GM21381 (cell line): ENCODE data around the gene FAM83C.

Experiments
- ATAC-seq: cut with Tn5 transposase; IDR thresholded peaks from one replicate; pipeline ENCODE4 v1.9.1; 2021; ENCODE audit warnings: mild to moderate bottlenecking, moderate library complexity; ENCODE audit not compliant: unreplicated experiment

The FAM83C gene

DNA sequence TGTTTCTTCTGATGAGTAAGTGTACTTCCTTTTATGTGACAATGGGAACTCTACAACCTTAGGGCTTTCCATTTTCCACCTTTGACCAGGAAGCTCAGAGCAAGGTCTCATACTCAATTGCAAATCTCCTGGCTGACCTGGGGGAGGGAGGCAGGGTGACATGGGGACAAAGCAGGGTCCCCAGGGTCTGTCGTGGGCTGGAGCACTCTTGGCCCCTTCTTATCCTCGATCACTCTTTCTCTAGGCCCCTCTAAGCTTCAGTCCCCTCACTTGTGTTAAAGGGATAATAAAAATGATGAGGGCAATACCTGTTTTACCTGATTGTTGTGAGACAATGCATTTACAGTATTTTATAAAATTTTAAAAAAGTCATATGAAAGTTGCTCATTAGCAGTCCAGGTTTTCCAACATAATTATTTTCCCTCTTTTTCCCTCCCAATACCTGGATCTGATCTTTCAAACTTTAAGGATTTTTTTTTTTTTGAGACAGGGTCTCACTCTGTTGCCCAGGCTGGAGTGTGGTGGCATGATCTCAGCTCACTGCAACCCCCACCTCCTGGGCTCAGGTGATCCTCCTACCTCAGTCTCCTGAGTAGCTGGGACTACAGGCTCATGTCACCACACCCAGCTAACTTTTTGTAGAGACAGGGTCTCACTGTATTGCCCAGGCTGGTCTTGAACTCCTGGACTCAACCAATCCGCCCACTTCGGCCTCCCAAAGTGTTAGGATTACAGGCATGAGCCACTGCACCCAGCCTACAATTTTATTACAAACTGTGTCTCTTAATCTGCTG lies 8.4 kb upstream of the FAM83C start:
- no peak for ATAC-seq

DNA sequence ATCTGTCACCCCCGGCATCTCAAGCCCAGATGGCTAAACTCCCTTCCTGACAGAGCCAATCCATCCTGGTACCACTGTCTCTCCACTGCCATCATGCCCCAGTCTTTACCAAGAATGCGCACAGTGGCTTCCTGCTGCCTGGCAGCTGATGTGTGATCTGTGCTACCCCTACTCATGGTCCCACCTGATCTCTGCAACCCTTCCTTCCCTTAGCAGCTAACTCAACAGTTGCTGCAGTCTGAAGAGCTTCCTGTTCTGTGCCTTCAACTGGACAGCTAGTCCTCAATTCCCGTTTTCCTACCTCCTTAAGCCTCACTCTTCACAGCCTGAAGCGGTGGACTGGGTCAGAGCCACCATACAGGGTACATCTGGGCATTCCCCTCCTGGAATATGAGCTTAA lies 7.6 kb upstream of the FAM83C start:
- no peak for ATAC-seq

DNA sequence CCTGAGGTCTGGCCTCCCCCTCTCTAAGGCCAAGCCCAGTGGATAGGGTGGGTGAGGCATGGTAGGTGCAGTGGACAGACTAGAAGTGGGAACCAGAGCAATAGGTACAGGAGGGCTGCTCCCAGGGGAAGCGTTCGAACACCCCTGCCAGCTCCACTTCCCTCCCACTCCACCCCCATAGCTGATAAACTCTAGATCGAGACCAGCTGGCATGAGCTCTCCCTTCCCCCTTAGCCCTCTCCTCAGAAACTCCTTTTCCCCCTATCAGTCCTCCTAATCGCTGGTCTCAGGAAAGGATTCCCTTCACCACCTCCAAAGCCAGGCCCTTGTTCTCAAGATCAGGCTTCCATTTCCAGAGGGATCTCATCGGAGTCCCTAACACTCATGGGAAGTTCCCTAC lies 6.0 kb upstream of the FAM83C start:
- no peak for ATAC-seq

DNA sequence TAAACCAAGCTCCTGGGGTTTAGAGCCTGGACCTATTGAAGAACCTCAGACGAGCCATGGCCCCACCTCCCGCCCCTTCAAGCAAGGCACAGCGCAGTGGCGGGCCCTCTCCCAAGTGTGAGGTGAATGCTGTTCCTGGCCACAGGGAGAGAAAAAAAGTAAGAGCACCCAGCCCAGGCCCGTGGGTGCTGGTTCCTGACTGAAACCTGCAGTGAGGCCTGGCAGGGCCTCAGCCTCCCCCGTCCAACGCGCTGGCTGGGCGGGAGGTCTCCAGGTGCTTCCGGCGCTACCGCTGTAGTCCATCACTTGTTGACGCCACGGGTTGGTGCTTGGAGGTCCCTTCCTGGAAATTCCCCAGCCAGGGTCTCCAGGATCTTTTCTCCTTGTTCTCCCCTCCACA lies 5.5 kb upstream of the FAM83C start:
- ATAC-seq = no peak

DNA sequence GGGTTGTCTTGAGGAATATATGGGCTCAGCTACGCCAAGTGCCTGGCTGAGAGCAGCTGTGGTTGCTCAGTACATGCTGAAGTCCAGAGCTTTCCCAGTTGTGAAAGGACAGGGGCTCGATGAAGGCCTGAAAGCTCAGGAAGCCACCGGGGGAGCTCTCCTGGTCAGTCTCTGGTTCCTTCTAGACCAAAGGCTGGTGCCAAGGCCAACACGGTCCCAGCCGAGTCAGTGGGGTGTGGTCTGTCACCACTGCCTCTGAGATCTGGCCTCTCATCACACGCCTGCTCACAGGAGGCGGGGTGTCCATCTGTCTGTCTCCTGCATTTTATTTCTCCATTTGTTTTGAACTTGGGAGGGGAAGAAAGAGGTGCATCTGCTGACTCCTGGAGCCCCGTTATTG lies 4.9 kb upstream of the FAM83C start:
- no peak for ATAC-seq

DNA sequence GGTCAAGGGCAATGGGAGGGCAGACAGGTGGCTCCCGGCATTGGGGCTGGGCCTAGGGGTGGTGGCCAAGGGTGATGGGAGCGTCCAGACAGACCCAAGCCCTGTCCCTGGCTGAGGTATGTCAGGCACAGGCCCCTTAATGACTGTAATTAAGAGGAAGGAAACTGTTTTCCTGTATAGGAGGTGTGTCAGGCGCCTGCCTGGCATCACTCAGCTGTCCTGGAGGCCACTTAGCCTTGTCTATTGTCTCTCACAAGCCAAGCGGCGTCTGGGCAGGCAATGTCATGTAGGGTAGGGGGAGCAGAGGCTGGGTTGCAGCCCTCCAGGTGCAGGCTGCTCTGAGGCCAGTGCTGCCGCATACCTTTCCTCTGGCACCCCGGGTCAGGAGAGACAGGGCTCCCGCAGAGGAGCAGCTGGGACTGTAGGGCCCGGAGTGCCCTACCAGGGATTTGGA lies 3.9 kb upstream of the FAM83C start:
- no peak for ATAC-seq

DNA sequence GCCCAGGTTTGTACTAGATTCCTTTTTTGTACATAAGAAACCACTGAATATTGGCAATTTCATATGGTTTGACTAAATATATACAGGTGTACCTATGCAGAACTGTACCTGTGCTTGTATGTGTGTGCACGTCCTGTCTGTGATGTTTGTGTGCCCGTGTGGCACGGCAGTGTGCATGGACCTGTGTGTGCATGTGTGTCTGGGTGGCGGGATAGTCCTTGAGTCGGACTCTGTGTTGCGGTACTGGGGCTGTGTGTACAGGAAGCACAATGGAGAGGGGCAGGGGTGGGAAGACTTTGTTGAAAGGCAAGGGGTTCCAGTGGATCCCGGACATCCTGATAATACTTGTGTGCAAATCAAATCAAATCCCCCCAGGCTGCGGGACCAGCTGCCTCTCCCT lies 3.4 kb upstream of the FAM83C start:
- ATAC-seq = no peak

DNA sequence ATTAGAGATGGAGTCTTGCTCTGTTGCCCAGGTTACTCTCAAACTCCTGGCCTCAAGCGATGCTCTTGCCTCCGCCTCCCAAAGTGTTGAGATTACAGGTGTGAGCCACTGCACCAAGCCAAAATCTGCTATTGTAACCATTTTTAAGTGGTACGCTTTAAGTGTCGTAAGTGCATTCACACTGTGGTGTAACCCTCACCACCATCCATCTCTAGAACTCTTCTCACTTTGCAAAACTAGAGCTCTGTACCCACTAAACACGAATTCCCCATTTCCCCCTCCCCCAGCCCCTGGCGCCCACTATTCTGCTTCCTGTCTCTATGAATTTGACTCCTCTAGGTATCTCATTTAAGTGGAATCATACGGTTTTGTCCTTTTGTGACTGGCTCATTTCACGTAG lies 2.8 kb upstream of the FAM83C start:
- ATAC-seq = no peak

DNA sequence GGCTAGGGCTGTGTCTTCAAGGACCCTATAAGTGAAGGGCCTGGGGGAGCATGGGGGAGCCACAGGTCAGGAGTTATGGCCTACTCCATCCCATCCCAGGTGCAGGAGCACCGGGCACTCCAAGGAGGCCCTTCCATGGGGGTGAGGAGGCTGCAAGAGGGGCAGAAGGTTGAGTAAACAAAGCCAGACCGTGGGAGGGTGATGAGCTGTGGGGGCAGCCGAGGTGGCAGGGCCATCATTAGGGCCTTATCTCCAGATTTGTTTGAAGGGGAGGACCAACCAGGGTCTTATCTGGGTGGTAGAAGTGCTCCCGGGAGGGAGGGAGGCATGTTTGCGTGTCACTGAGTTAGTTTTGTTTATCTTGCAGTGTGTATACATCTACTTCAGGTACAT lies 2.1 kb upstream of the FAM83C start:
- no peak for ATAC-seq

DNA sequence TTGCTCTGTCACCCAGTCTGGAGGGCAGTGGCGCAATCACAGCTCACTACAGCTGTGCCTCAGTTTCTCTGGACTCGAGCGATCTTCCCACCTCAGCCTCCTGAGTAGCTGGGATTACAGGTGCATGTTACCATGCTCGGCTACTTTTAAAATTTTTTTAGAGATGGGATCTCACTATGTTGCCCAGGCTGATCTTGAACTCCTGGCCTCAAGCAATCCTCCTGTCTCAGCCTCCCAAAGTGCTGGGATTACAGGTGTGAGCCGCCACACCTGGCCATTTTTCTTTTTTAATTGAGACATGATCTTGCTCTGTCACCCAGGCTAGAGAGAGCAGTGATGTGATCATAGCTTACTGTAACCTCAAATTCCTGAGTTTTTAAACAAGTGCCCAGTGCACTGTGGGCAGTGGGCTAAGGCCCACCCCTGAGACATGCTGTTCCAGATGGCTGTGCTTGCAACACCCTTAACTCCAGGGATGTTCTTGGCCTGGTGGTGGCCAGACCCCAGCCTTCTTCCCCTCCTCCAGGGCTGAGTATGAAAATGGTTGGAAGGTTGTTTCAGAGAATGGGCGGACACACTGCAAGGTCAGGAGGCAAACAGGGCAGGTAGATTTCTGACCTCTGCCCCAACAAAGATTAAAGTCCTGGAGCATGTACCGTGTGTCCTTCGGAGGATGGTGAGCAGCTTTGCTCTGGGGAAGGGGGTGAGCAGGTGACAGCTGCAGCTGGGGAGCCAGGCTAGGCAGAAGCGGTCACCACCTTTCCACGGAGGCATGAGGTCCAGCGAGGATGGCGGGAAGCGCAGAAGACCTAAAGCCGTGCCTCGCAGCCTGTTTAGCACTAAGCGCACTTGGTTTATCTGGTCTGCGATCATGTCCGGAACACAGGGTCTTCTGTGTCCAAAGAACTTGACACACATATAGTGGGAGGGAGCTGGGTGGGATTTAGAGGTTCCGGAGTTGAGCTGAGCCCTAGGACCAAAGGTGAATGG lies 1.4 kb upstream of the FAM83C start:
- no peak for ATAC-seq

DNA sequence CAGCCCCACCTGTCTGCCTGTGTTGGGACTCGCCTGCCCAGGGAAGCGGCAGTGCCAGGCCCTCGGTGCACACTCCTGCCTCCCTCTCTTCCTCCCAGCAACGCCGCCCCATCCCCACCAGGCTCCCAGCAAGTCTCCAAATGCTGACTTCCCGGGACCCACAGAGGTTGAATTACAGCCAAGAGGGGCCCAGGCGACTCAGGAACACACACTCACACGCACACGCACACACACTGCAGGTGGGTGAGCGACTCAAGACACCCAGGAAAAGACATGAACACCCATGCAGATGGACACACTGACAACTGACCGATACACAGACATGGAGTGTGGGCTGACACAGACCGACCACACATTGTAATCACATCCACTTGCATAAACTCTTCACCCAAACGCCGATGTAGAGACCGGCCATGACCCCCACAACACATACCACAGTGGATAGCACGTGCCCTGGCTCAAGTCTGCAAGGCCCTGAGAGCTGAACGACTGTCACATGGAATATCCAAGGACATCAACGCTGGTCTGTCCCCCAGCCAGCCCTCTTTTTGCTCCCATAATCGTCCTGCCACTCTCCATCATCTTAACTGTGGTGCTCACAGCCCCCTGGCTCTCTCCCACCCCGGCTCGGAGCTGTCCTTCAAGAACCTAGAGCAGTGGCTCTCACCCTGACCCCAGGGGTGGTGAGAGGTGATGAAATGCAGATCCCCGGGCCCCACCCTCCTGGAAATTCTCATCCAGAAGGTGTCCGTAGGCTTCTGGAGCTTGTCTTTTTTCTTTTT lies 470 bp upstream of the FAM83C start:
- no peak for ATAC-seq

DNA sequence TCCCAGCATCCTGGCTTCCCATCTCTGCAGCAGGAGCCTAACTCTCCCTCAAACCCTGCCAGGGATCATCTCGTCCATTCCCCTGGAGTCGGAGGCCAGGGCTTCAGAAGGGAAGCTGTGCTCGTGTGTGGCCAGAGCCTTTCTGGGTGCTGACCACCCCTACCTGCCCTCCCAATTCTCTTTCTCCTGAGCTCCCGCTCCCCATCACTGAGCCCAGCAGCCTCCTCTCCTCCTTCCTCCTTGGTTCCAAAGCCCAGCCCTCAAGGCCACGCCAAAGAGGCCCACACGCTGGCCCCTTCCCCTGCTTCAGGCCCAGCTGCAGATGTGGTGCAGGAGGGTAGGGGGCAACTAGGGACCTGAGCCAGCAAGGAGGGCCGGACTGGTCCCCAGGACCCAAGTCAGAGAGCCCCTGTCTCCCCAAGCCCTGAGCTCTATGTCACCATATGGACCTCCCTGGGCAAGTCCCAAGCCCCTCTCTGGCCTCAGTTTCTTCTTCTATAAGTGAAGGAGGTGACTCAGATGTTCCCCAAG lies 1.3 kb downstream of the FAM83C start:
- no peak for ATAC-seq

DNA sequence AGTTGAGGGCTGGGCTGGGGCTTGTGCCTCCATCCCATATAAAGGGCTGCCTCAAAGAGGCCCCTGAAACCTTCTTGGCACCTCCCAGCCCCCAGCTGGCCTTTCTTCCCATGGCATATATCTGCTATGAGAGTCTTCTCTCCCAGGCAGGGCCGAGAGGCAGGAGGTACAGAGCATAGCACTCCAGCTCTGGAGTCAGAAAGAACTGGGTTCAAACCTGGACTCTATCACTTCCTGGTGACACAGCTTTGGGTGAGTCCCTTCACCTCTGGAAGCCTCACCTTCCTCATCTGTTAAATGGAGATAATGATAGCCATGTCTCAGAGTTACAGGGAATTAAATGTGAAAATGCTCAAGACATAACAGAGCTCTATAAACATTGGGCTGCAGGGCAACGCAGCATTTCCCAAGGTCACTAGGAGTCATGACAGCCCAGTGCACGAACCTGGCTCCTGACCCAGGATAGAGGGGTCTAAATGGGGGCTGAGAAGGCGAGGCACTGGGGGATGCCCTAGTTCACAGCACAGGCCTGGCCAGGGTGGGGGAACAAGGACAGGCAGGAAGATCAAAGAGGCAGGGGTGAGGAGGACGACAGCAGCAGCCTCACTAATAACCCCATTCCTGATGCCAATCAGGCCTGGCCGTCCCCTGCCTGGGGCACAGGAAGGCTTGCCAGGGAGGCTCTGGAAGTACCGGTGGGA lies 1.9 kb downstream of the FAM83C start:
- ATAC-seq = no peak

DNA sequence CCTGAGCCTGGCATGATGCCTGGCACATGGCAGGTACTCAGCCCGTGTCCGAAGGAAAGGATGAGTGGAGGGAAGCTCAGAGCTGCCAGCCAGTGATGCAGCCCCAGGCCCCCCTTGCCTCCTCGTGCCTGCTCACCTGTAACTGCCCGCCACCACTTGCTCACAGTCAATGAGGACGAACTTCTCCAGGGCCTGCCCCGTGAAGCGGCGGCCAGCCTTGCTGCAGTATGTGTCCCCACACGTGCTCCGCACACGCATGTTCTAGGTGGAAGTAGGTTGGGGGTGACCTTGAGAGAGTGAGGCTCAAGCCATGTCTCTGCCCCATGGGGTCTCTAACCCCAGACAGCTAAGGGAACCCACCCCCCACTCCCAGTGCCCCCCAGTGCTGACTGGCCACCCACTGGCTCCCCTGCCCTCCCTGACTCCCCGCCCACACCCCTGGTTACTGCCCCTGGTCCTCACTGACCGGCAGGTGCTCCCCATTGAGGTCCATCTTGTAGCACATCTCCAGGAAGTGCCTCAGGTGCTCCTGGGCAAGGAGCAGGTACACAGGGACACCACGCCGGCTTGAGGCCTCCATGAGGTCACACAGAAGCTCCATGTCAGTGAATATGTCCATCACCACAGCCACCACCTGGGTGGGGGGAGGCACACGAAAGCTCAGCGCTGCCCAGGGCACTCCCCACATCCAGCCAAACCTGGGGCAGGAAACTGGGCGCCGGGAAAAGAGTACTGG lies 3.7 kb downstream of the FAM83C start:
- ATAC-seq = no peak

DNA sequence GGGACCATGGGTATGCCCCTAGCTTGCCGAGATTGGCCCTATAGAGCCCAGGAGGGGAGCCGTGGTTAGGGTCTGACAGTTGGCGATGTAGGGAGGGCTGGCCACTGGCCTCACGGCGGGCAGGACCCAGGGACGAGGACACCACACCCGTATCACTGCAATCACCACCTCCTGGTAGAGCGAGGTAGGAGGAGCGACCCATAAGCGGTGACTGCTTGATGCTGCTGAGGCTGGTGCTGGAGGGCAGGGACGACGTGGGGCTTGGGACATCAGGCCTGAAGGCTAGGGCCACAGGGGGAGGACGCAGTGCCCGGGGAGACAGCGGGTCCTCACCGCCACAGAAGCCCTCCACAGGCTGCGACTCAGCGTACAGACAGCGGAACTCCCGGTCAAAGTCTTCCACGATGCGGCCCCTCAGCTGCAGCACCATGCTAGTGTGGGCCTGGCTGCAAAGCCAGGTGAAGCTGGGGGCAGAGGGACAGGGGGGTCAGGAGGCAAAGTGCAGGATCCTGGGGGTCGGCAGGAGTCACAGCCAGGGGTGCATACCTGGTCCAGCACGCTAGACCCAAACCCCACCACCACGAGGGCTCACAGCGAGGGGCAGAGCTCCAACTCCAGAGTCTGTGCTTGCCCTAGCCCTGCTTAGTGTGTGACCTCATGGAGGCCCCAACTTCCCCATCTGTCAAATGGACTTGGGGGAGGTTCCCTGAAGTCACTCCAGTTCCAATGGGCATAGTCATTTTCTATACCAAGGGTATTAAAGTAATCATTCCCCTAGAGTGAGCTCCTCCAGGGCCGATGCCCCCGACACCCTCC lies 4.5 kb downstream of the FAM83C start:
- ATAC-seq = no peak

DNA sequence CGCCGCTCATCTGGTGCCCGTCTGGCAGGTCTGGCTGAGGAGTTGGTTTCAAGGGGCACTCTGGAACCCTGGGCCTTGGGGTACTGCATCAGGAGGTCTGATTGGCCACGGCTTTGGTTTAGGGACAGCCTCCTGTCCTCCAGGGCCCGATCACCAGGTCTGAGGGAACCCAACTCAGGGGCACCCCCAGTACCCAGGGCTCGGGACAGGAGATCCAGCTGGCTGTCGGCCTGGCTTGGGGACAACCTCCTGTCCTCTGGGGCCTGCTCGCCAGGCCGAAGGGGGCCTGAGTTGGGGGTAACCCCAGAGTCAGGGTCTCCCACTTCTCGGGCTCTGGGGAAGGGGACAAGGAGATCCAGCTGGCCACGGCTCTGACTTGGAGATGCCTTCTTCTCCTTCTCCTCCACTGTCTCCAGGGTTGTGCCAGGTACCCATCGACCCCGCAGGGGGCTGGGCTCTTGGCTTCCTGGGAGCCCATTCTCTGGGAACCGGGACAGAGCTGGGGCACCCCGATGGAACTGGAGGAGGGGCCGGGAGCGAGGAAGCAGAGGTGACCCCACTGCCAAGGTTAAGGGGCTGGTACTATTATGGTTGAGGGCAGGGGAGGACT lies 5.2 kb downstream of the FAM83C start:
- no peak for ATAC-seq

DNA sequence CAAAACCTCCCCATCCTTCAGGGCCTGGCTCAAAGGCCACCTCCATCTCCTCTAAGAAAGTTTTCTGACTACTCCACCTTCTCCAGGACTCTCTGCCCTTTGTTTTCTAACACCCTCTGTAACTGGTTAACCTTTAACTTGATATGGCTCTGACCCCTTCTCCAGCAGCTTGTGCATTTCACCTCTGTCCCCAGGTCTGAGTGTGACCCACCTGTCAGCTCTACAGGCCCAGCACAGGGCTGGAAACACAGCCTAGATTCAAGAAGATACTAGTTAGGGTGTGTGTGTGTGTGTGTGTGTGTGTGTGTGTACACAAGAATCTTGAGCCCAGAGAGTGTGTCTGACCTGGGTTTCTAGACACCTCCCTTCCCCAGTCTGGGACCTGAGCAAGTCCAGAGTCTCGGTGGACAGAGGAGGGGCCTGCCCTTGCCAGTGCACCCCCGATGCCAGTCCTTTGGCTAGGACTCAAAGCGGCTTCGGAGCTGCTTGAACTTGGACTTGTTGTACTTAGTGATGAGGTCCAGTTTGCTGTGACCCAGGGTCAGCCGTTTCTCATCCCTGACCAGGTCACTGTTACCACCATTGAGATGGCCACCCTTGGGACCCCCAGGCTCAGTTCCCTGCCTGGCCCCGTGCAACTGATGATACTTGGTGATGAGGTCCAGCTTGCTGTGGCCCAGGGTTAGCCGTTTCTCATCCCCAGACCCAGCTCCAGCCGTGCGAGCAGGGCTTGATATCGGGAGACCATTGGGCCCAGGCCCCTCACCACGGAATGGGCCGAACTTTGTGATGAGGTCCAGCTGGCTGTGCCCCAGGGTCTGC lies 5.9 kb downstream of the FAM83C start:
- ATAC-seq = no peak

DNA sequence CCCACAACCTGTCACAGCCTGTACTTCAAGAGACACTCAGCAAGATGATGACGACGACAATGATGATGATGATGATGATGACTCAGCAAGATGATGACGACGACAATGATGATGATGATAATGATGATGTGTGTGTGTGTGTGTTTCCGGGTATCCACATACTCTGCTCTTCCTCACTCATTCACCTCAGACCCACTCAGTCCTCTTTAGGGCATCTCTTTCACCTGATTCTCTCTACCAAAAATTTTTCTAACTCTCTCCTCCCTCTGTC lies 6.5 kb downstream of the FAM83C start:
- no peak for ATAC-seq
